GM19397 (cell line): ENCODE results near the gene CARS2.
"Not testable (repeated sequence)": the region's sequence is repeated elsewhere in the genome, so short reads cannot be mapped to it uniquely, and the experiment has no call there.

Source experiments
- ATAC-seq: cut with Tn5 transposase; IDR thresholded peaks from one replicate; pipeline ENCODE4 v1.9.1; 2021; ENCODE audit warnings: mild to moderate bottlenecking, moderate library complexity; ENCODE audit not compliant: unreplicated experiment

Gene CARS2

GRCh38 chr13:110624766-110625756, 80.9 kb downstream of the CARS2 start:
- no peak for ATAC-seq

- ATAC-seq, result no peak
These were observed 85.3 kb downstream of the CARS2 start for GRCh38 chr13:110620596-110620995.

GRCh38 chr13:110618780-110619179, 87.1 kb downstream of the CARS2 start:
- no peak for ATAC-seq

GRCh38 chr13:110618167-110618566, 87.7 kb downstream of the CARS2 start:
- no peak for ATAC-seq

- ATAC-seq, result no peak
These were observed 88.4 kb downstream of the CARS2 start for GRCh38 chr13:110617321-110618072.

- ATAC-seq, result peak; percentile 29
These were observed 89.5 kb downstream of the CARS2 start for GRCh38 chr13:110616103-110617101.

GRCh38 chr13:110615322-110616102, 90.4 kb downstream of the CARS2 start, which contains the start of gene NAXD:
Gene NAXD (plus strand): TSS chr13:110615545. CDS start chr13:110615602, 57 bp downstream.
- peak; percentile 81 for ATAC-seq

GRCh38 chr13:110615005-110615321, 91.0 kb downstream of the CARS2 start:
- no peak for ATAC-seq

- no peak for ATAC-seq
These were observed 94.8 kb downstream of the CARS2 start for GRCh38 chr13:110610955-110611595.

- no peak for ATAC-seq
These were observed 98.2 kb downstream of the CARS2 start for GRCh38 chr13:110607675-110608224.

- not testable (repeated sequence) for ATAC-seq
These were observed 99.6 kb downstream of the CARS2 start for GRCh38 chr13:110606281-110606680.

GRCh38 chr13:110605132-110605531, 100.8 kb downstream of the CARS2 start:
- ATAC-seq, result no peak

- ATAC-seq, result no peak
These were observed 104.9 kb downstream of the CARS2 start for GRCh38 chr13:110600980-110601379.

- ATAC-seq, result no peak
These were observed 105.6 kb downstream of the CARS2 start for GRCh38 chr13:110600261-110600819.

- no peak for ATAC-seq
These were observed 108.8 kb downstream of the CARS2 start for GRCh38 chr13:110597041-110597689.

- ATAC-seq, result peak; percentile 45
These were observed 112.3 kb downstream of the CARS2 start for GRCh38 chr13:110593430-110594130.

GRCh38 chr13:110592665-110593064, 113.3 kb downstream of the CARS2 start:
- no peak for ATAC-seq
